Astrocyte (in vitro differentiated cells and primary cell): Measurements from ENCODE around the gene NEK10.

Experiments used
- CTCF ChIP-seq: IDR thresholded peaks from 2 replicates; pipeline ENCODE4 v1.5.1; 2011; ENCODE audit warnings: low read depth, mild to moderate bottlenecking, inconsistent platforms, low read length, moderate library complexity; ENCODE audit not compliant: insufficient read depth
- EZH2 ChIP-seq: IDR thresholded peaks from 2 replicates; pipeline ENCODE4 v1.6.1; 2012; ENCODE audit warnings: mild to moderate bottlenecking, low read length, inconsistent platforms; ENCODE audit not compliant: insufficient read depth

- TF ChIP-seq CTCF (no peak), EZH2 (no peak)
Measured at GRCh38 chr3:27354588-27355203, 14.5 kb downstream of the NEK10 start.
